Ishikawa (cell line): ENCODE measurements around the gene EFNA3.

Experiments used
- CREB1 ChIP-seq: IDR thresholded peaks from 2 replicates; pipeline ENCODE4 v1.6.1; 2012; ENCODE audit warnings: low read depth
- EP300 ChIP-seq: IDR thresholded peaks from 2 replicates; pipeline ENCODE4 v1.6.1; 2012; ENCODE audit warnings: borderline replicate concordance
- RAD21 ChIP-seq: IDR thresholded peaks from 2 replicates; pipeline ENCODE4 v1.6.1; 2012; ENCODE audit warnings: low read depth
- TEAD4 ChIP-seq: IDR thresholded peaks from 2 replicates; pipeline ENCODE4 v1.6.1; 2012
- ZBTB7A ChIP-seq: IDR thresholded peaks from 2 replicates; pipeline ENCODE4 v1.6.1; 2012; ENCODE audit warnings: low read depth
- TF ChIP-seq, protein P1 (sequence below): IDR thresholded peaks from 2 replicates; pipeline ENCODE4 v1.6.1; 2012; ENCODE audit warnings: low read depth, mild to moderate bottlenecking

DNA sequence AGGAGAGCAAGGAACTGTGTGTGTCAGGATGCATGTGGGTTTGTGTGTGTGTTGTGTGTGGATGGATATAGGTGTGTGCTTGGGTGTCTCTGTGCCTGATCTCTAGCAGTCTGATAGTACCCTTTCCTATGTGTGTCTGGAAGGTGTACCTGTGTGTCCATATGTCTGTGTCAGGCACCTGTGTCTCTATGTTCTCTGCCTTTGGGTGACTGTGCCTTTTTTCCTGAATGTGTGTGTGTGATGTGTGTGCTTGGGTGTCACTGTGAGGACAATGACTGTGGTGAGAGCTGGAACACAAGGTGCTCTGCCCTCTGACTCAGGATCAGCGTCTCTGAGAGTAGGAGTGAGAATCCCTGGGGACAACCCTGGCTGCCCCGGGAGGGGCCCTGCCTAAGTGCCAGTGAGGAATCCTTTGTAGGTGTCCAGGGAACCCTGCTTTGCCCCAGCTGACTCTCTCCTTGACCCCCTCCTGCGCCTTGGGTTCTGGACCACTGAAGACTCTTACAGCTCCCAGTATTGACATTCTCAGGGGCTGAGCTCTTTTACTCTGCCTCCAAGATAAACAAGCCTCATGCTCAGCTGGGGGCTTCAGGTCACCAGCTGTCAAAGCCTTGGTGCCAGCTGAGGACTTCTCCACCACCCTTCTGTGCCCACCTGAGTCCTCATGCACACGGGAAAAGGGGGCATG is 735 bp upstream of the EFNA3 start:
- TF ChIP-seq TEAD4, result no peak
- TF ChIP-seq RAD21, result no peak
- no peak for TF ChIP-seq ZBTB7A
- TF ChIP-seq, protein P1, sequence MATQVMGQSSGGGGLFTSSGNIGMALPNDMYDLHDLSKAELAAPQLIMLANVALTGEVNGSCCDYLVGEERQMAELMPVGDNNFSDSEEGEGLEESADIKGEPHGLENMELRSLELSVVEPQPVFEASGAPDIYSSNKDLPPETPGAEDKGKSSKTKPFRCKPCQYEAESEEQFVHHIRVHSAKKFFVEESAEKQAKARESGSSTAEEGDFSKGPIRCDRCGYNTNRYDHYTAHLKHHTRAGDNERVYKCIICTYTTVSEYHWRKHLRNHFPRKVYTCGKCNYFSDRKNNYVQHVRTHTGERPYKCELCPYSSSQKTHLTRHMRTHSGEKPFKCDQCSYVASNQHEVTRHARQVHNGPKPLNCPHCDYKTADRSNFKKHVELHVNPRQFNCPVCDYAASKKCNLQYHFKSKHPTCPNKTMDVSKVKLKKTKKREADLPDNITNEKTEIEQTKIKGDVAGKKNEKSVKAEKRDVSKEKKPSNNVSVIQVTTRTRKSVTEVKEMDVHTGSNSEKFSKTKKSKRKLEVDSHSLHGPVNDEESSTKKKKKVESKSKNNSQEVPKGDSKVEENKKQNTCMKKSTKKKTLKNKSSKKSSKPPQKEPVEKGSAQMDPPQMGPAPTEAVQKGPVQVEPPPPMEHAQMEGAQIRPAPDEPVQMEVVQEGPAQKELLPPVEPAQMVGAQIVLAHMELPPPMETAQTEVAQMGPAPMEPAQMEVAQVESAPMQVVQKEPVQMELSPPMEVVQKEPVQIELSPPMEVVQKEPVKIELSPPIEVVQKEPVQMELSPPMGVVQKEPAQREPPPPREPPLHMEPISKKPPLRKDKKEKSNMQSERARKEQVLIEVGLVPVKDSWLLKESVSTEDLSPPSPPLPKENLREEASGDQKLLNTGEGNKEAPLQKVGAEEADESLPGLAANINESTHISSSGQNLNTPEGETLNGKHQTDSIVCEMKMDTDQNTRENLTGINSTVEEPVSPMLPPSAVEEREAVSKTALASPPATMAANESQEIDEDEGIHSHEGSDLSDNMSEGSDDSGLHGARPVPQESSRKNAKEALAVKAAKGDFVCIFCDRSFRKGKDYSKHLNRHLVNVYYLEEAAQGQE, result no peak
- TF ChIP-seq CREB1, result no peak
- TF ChIP-seq EP300, result no peak
